ENCODE data around the gene ABCG5.

The ABCG5 gene

GRCh38 chr2:43851011-43851980 lies 12.7 kb upstream of the ABCG5 start:
- no peak for DNase-seq (ENCODE audit: low read depth in 1 of 2, low spot score in 1 of 2)
- H3K4me3 ChIP-seq (replicated peaks; ENCODE audit: insufficient read depth, low read length): no peak overlapping the region
- TF ChIP-seq SPI1 (IDR thresholded peaks at IDR 0.05; ENCODE audit: borderline replicate concordance, low read depth) (no peak), REST (IDR thresholded peaks at IDR 0.05; ENCODE audit: insufficient replicate concordance, low read depth) (no peak), GABPA (IDR thresholded peaks at IDR 0.05; ENCODE audit: low read depth) (no peak), POLR2AphosphoS5 (IDR thresholded peaks at IDR 0.05; ENCODE audit: low read depth) (no peak)
- TF ChIP-seq, protein P1, sequence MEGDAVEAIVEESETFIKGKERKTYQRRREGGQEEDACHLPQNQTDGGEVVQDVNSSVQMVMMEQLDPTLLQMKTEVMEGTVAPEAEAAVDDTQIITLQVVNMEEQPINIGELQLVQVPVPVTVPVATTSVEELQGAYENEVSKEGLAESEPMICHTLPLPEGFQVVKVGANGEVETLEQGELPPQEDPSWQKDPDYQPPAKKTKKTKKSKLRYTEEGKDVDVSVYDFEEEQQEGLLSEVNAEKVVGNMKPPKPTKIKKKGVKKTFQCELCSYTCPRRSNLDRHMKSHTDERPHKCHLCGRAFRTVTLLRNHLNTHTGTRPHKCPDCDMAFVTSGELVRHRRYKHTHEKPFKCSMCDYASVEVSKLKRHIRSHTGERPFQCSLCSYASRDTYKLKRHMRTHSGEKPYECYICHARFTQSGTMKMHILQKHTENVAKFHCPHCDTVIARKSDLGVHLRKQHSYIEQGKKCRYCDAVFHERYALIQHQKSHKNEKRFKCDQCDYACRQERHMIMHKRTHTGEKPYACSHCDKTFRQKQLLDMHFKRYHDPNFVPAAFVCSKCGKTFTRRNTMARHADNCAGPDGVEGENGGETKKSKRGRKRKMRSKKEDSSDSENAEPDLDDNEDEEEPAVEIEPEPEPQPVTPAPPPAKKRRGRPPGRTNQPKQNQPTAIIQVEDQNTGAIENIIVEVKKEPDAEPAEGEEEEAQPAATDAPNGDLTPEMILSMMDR (IDR thresholded peaks at IDR 0.05; ENCODE audit: insufficient read depth, low read length): no peak
- H3K27me3 ChIP-seq (ENCODE audit: insufficient read depth, poor library complexity, severe bottlenecking): no peaks in the 10 kb centered on the region
- no peak overlapping the region for H3K27ac ChIP-seq (replicated peaks)

GRCh38 chr2:43848214-43848613 lies 9.6 kb upstream of the ABCG5 start:
- no peak for DNase-seq (ENCODE audit: low read depth in 1 of 2, low spot score in 1 of 2)
- Histone ChIP-seq H3K4me3 (replicated peaks; ENCODE audit: insufficient read depth, low read length) (no peak overlapping the region), H3K27me3 (ENCODE audit: insufficient read depth, poor library complexity, severe bottlenecking) (no peaks in the 10 kb centered on the region), H3K27ac (replicated peaks) (no peak overlapping the region)
- TF ChIP-seq, protein P1 (IDR thresholded peaks at IDR 0.05; ENCODE audit: insufficient read depth, low read length): no peak
- TF ChIP-seq GABPA (IDR thresholded peaks at IDR 0.05; ENCODE audit: low read depth): no peak
- TF ChIP-seq REST (IDR thresholded peaks at IDR 0.05; ENCODE audit: insufficient replicate concordance, low read depth): no peak
- TF ChIP-seq SPI1 (IDR thresholded peaks at IDR 0.05; ENCODE audit: borderline replicate concordance, low read depth): peak; percentile 68
- no peak for TF ChIP-seq POLR2AphosphoS5 (IDR thresholded peaks at IDR 0.05; ENCODE audit: low read depth)

- DNase-seq (ENCODE audit: low read depth in 1 of 2, low spot score in 1 of 2): no peak
- no peak overlapping the region for H3K4me3 ChIP-seq (replicated peaks; ENCODE audit: insufficient read depth, low read length)
- no peaks in the 10 kb centered on the region for H3K27me3 ChIP-seq (ENCODE audit: insufficient read depth, poor library complexity, severe bottlenecking)
- TF ChIP-seq GABPA (IDR thresholded peaks at IDR 0.05; ENCODE audit: low read depth): no peak
- TF ChIP-seq REST (IDR thresholded peaks at IDR 0.05; ENCODE audit: insufficient replicate concordance, low read depth): no peak
- TF ChIP-seq POLR2AphosphoS5 (IDR thresholded peaks at IDR 0.05; ENCODE audit: low read depth): no peak
- no peak for TF ChIP-seq SPI1 (IDR thresholded peaks at IDR 0.05; ENCODE audit: borderline replicate concordance, low read depth)
- TF ChIP-seq, protein P1 (IDR thresholded peaks at IDR 0.05; ENCODE audit: insufficient read depth, low read length): no peak
- H3K27ac ChIP-seq (replicated peaks): no peak overlapping the region
These were observed 7.6 kb upstream of the ABCG5 start for GRCh38 chr2:43846140-43846793.

Data from HL-60 (cell line).